ENCODE results near the gene PRSS12.

GRCh38 chr4:118345813-118346212 lies 7.0 kb downstream of the PRSS12 start:
- TF ChIP-seq, protein P1, sequence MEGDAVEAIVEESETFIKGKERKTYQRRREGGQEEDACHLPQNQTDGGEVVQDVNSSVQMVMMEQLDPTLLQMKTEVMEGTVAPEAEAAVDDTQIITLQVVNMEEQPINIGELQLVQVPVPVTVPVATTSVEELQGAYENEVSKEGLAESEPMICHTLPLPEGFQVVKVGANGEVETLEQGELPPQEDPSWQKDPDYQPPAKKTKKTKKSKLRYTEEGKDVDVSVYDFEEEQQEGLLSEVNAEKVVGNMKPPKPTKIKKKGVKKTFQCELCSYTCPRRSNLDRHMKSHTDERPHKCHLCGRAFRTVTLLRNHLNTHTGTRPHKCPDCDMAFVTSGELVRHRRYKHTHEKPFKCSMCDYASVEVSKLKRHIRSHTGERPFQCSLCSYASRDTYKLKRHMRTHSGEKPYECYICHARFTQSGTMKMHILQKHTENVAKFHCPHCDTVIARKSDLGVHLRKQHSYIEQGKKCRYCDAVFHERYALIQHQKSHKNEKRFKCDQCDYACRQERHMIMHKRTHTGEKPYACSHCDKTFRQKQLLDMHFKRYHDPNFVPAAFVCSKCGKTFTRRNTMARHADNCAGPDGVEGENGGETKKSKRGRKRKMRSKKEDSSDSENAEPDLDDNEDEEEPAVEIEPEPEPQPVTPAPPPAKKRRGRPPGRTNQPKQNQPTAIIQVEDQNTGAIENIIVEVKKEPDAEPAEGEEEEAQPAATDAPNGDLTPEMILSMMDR (IDR thresholded peaks at IDR 0.05; ENCODE audit: insufficient read depth, low read length): no peak
- TF ChIP-seq, protein P2, sequence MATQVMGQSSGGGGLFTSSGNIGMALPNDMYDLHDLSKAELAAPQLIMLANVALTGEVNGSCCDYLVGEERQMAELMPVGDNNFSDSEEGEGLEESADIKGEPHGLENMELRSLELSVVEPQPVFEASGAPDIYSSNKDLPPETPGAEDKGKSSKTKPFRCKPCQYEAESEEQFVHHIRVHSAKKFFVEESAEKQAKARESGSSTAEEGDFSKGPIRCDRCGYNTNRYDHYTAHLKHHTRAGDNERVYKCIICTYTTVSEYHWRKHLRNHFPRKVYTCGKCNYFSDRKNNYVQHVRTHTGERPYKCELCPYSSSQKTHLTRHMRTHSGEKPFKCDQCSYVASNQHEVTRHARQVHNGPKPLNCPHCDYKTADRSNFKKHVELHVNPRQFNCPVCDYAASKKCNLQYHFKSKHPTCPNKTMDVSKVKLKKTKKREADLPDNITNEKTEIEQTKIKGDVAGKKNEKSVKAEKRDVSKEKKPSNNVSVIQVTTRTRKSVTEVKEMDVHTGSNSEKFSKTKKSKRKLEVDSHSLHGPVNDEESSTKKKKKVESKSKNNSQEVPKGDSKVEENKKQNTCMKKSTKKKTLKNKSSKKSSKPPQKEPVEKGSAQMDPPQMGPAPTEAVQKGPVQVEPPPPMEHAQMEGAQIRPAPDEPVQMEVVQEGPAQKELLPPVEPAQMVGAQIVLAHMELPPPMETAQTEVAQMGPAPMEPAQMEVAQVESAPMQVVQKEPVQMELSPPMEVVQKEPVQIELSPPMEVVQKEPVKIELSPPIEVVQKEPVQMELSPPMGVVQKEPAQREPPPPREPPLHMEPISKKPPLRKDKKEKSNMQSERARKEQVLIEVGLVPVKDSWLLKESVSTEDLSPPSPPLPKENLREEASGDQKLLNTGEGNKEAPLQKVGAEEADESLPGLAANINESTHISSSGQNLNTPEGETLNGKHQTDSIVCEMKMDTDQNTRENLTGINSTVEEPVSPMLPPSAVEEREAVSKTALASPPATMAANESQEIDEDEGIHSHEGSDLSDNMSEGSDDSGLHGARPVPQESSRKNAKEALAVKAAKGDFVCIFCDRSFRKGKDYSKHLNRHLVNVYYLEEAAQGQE (IDR thresholded peaks at IDR 0.05; ENCODE audit: insufficient replicate concordance, low read depth): no peak
- TF ChIP-seq POLR2AphosphoS5 (IDR thresholded peaks at IDR 0.05; ENCODE audit: low read depth): no peak
